Measurements from ENCODE around the gene CPS1. TPM values are rescaled to one million over a fixed set of nuclear protein-coding genes. Genes with fewer than 3 reads are reported as not detected.

CPS1 gene
- total RNA-seq, 4 donors from 2014 or later, result 0.29 to 10.8 (median 5.5) TPM

GRCh38 chr2:210544831-210545230, 11.6 kb upstream of the CPS1 start:
- no peak overlapping the region for H3K27ac ChIP-seq
- no peaks in the 10 kb centered on the region for H3K9me3 ChIP-seq
- no peak overlapping the region for H3K4me3 ChIP-seq
- intact Hi-C loops (cut with DNase I; ENCODE audit: low total_unique reads), result no loop called here
- TF ChIP-seq POLR2A (IDR thresholded peaks at IDR 0.05) (no peak), CTCF (IDR thresholded peaks at IDR 0.05) (no peak)
- no peaks in the 10 kb centered on the region for H3K36me3 ChIP-seq
- H3K4me1 ChIP-seq, result no peaks in the 10 kb centered on the region
- DNase-seq, result no peak
- no peaks in the 10 kb centered on the region for H3K27me3 ChIP-seq

GRCh38 chr2:210546424-210547208, 9.8 kb upstream of the CPS1 start:
- intact Hi-C loops (cut with DNase I; ENCODE audit: low total_unique reads), result no loop called here
- no peak for DNase-seq
- TF ChIP-seq POLR2A (IDR thresholded peaks at IDR 0.05), result no peak
- no peak for TF ChIP-seq CTCF (IDR thresholded peaks at IDR 0.05)
- Histone ChIP-seq H3K4me1 (no peaks in the 10 kb centered on the region), H3K27ac (no peak overlapping the region), H3K36me3 (no peaks in the 10 kb centered on the region), H3K9me3 (no peaks in the 10 kb centered on the region), H3K27me3 (no peaks in the 10 kb centered on the region), H3K4me3 (no peak overlapping the region)

- Histone ChIP-seq H3K9me3 (no peaks in the 10 kb centered on the region), H3K36me3 (no peaks in the 10 kb centered on the region), H3K4me3 (no peak overlapping the region), H3K27me3 (no peaks in the 10 kb centered on the region), H3K4me1 (no peaks in the 10 kb centered on the region), H3K27ac (no peak overlapping the region)
- no peak for DNase-seq
- intact Hi-C loops (cut with DNase I; ENCODE audit: low total_unique reads), result no loop called here
- no peak for TF ChIP-seq POLR2A (IDR thresholded peaks at IDR 0.05)
- no peak for TF ChIP-seq CTCF (IDR thresholded peaks at IDR 0.05)
Measured at GRCh38 chr2:210548031-210548430, 8.4 kb upstream of the CPS1 start.

- TF ChIP-seq POLR2A (IDR thresholded peaks at IDR 0.05) (no peak), CTCF (IDR thresholded peaks at IDR 0.05) (no peak)
- Histone ChIP-seq H3K36me3 (no peaks in the 10 kb centered on the region), H3K27ac (no peak overlapping the region), H3K4me3 (no peak overlapping the region), H3K27me3 (no peaks in the 10 kb centered on the region), H3K9me3 (no peaks in the 10 kb centered on the region), H3K4me1 (no peaks in the 10 kb centered on the region)
- DNase-seq, result no peak
- intact Hi-C loops (cut with DNase I; ENCODE audit: low total_unique reads), result no loop called here
Measured at GRCh38 chr2:210548878-210549384, 7.5 kb upstream of the CPS1 start.

- no peak for DNase-seq
Measured at GRCh38 chr2:210551001-210551400, 5.4 kb upstream of the CPS1 start.

More at GRCh38 chr2:210551001-210551400, 5.4 kb upstream of the CPS1 start:
- TF ChIP-seq CTCF (IDR thresholded peaks at IDR 0.05) (no peak), POLR2A (IDR thresholded peaks at IDR 0.05) (no peak)
- no peak overlapping the region for H3K4me3 ChIP-seq
- no peaks in the 10 kb centered on the region for H3K27me3 ChIP-seq
- no peaks in the 10 kb centered on the region for H3K4me1 ChIP-seq
- no peak overlapping the region for H3K27ac ChIP-seq
- no peaks in the 10 kb centered on the region for H3K9me3 ChIP-seq
- intact Hi-C loops (cut with DNase I; ENCODE audit: low total_unique reads), result no loop called here
- no peaks in the 10 kb centered on the region for H3K36me3 ChIP-seq

Data from uterus (tissue), 4 donors.